K562 (cell line): ENCODE results near the gene CEP20. TPM values are rescaled to one million over a fixed set of nuclear protein-coding genes. Genes with fewer than 3 reads are reported as not detected.

Experiments used
- ATAC-seq: fragments of 200-7000 bp; cut with Tn5 transposase; 3 replicates; pipeline ENCODE4 v1.9.1; 2020; ENCODE audit warnings: moderate library complexity
- BruUV-seq: library from RNA; stranded (reverse); fragments of 400-500 nt; replicated peaks from 2 replicates; lab custom pipeline; 2021; lab: Mats Ljungman, UMichigan
- CTCF ChIA-PET: fragments of 300-600 bp; formaldehyde crosslinking; extraction: SDS; loops from one replicate; lab custom pipeline; 2021; ENCODE audit warnings: low intra/inter-chr PET ratio; lab: Yijun Ruan, JAX
- POLR2A ChIA-PET: fragments of 300-600, 350-650 bp; sonication (Branson Sonifier 250); formaldehyde crosslinking; extraction: SDS; loops from one replicate; lab custom pipeline; 2021; ENCODE audit warnings: antibody characterized with exemption, inconsistent platforms; lab: Yijun Ruan, JAX
- DNase-seq, 4 experiments: peaks; one replicate each; pipeline versions ENCODE4 v3.0.0 to v3.0.0-alpha.2; 2011 to 2018; ENCODE audit warnings: low spot score in 3 of 4, mixed read lengths in 3 of 4; ENCODE audit errors: extremely low read depth in 1 of 4
- FAIRE-seq: peaks from 2 replicates; lab custom pipeline; 2011; peaks lifted over from hg19 to GRCh38; lab: Jason Lieb, UNC
- H2AFZ ChIP-seq: 2 replicates; pipeline ENCODE4 v1.6.0; 2011; ENCODE audit warnings: low read depth, low read length, control low read depth, inconsistent platforms
- H3K27ac ChIP-seq: fragments of 200-600 bp; 3 replicates; pipeline ENCODE4 v1.8.0; 2011; ENCODE audit warnings: low read depth, mild to moderate bottlenecking, control low read depth, inconsistent platforms, low read length, moderate library complexity, mixed read lengths; ENCODE audit errors: extremely low read depth
- H3K27me3 ChIP-seq, 2 experiments: fragments of 300-600 bp in 1 of 2; 2 replicates in 1 of 2; 3 replicates in 1 of 2; pipeline versions ENCODE4 v1.6.0 to v1.8.0; 2011; ENCODE audit warnings: inconsistent platforms in 2 of 2, low read length in 2 of 2, mild to moderate bottlenecking in 1 of 2, mixed read lengths in 1 of 2, moderate library complexity in 1 of 2; ENCODE audit not compliant: control insufficient read depth in 2 of 2, insufficient read depth in 2 of 2
- H3K36me3 ChIP-seq: fragments of 300-600 bp; 3 replicates; pipeline ENCODE4 v1.8.0; 2011; ENCODE audit warnings: mild to moderate bottlenecking, low read length, inconsistent platforms; ENCODE audit not compliant: control insufficient read depth, insufficient read depth
- H3K4me1 ChIP-seq, 2 experiments: fragments of 200-600 bp in 1 of 2; replicated peaks in 1 of 2; 2 replicates in 1 of 2; 3 replicates in 1 of 2; pipeline versions ENCODE4 v1.5.1 to v1.8.0; 2011; ENCODE audit warnings: inconsistent platforms in 2 of 2, low read length in 2 of 2, mild to moderate bottlenecking in 1 of 2, mixed read lengths in 1 of 2, moderate library complexity in 1 of 2; ENCODE audit not compliant: control insufficient read depth in 2 of 2, insufficient read depth in 2 of 2
- H3K4me2 ChIP-seq: 2 replicates; pipeline ENCODE4 v1.6.1; 2011; ENCODE audit warnings: low read length, control low read depth, inconsistent platforms, mixed read lengths; ENCODE audit not compliant: insufficient read depth
- H3K4me3 ChIP-seq: fragments of 200-600 bp; sonication (generic), shearing (Covaris generic); 2 replicates; pipeline ENCODE4 v1.5.1; 2016; ENCODE audit warnings: control low read depth, inconsistent platforms
- H3K79me2 ChIP-seq: fragments of 200-600 bp; 3 replicates; pipeline ENCODE4 v1.8.0; 2011; ENCODE audit warnings: low read length, inconsistent platforms; ENCODE audit not compliant: control insufficient read depth, insufficient read depth
- H3K9ac ChIP-seq, 2 experiments: 2 replicates each; pipeline versions ENCODE4 v1.6.0 to v1.6.1; 2011; ENCODE audit warnings: low read depth in 2 of 2, low read length in 2 of 2, control low read depth in 1 of 2, inconsistent platforms in 1 of 2, mild to moderate bottlenecking in 1 of 2, mixed read lengths in 1 of 2; ENCODE audit not compliant: insufficient read depth in 1 of 2
- H3K9me1 ChIP-seq: one replicate; pipeline ENCODE4 v1.6.0; 2011; ENCODE audit warnings: inconsistent platforms, mild to moderate bottlenecking, low read length, moderate library complexity; ENCODE audit not compliant: control insufficient read depth, insufficient read depth
- H3K9me3 ChIP-seq: replicated peaks from 2 replicates; pipeline ENCODE4 v1.5.1; 2011; ENCODE audit warnings: low read depth, low read length, inconsistent platforms; ENCODE audit not compliant: control insufficient read depth, insufficient read depth
- H4K20me1 ChIP-seq: replicated peaks from 2 replicates; pipeline ENCODE4 v1.6.1; 2011; ENCODE audit warnings: low read length, inconsistent platforms, mixed read lengths; ENCODE audit not compliant: control insufficient read depth, insufficient read depth
- CBX2 ChIP-seq: fragments of 200-600 bp; sonication (generic); IDR thresholded peaks from one replicate; pipeline ENCODE4 v1.6.1; 2012; ENCODE audit warnings: mild to moderate bottlenecking, low read length, inconsistent platforms; ENCODE audit not compliant: insufficient read depth, poor library complexity, severe bottlenecking
- FOXJ2 ChIP-seq: fragments of 200-800 bp; sonication (Bioruptor generic); IDR thresholded peaks from 2 replicates; pipeline ENCODE4 v1.6.1; 2016; ENCODE audit warnings: missing genetic modification characterization, missing compliant biosample characterization
- NCOA6 ChIP-seq: fragments of 450-650 bp; IDR thresholded peaks from 2 replicates; pipeline ENCODE4 v1.6.1; 2017; ENCODE audit warnings: mild to moderate bottlenecking
- NR1H2 ChIP-seq: sonication (generic); formaldehyde crosslinking; IDR thresholded peaks from 2 replicates; pipeline ENCODE4 v1.4.0; 2020; ENCODE audit warnings: mild to moderate bottlenecking, missing genetic modification reagents
- PHF21A ChIP-seq: fragments of 450-650 bp; IDR thresholded peaks from 2 replicates; pipeline ENCODE4 v1.6.1; 2017; ENCODE audit warnings: low read depth, borderline replicate concordance
- RUNX1 ChIP-seq: sonication (generic); IDR thresholded peaks from 2 replicates; pipeline ENCODE4 v1.6.1; 2016; ENCODE audit warnings: antibody characterized with exemption, low read depth
- SRF ChIP-seq, 2 experiments: fragments of 250-450, 450-650 bp in 1 of 2; sonication (Bioruptor Pico) in 1 of 2; sonication (generic) in 1 of 2; formaldehyde crosslinking; IDR thresholded peaks; 2 replicates each; pipeline versions ENCODE4 v1.5.0 to v1.5.1; 2020 to 2022; ENCODE audit warnings: mild to moderate bottlenecking in 1 of 2, missing genetic modification reagents in 1 of 2
- TCFL5 ChIP-seq: fragments of 250-450 bp; sonication (Bioruptor Pico); conservative IDR thresholded peaks from 2 replicates; pipeline ENCODE4 v1.6.1; 2021; ENCODE audit warnings: mild to moderate bottlenecking, moderate library complexity, matching md5 sums
- ZFP30 ChIP-seq: fragments of 250-450 bp; sonication (Bioruptor Pico); IDR thresholded peaks from 2 replicates; pipeline ENCODE4 v1.8.0; 2022; ENCODE audit warnings: moderate library complexity, mild to moderate bottlenecking, inconsistent platforms, borderline replicate concordance
- ZNF77 ChIP-seq: fragments of 250-450 bp; sonication (Bioruptor Pico); IDR thresholded peaks from 2 replicates; pipeline ENCODE4 v1.5.0; 2020
- WGBS: fragments of 100-300 bp; shearing (Covaris generic); methylation state at CpG from one replicate; pipeline ENCODE4 v1.1.6; 2016; ENCODE audit warnings: low coverage, mixed read lengths; ENCODE audit not compliant: insufficient coverage; ENCODE audit errors: missing lambda C conversion rate; 5-methylcytosine and 5-hydroxymethylcytosine counted together
- in situ Hi-C: fragments of 300-500 bp; cut with MboI; formaldehyde crosslinking; loops from 4 replicates; pipeline ENCODE4 v1.15.0; 2018; ENCODE audit warnings: inconsistent platforms, mixed read lengths
- intact Hi-C: fragments of 100-400 bp; cut with micrococcal nuclease; formaldehyde crosslinking; loops from 2 replicates; pipeline ENCODE4 v1.14.2; 2022
- polyA plus RNA-seq, 8 experiments: library from polyadenylated mRNA; depleted of rRNA in 4 of 8; stranded (reverse) in 5 of 8; unstranded in 3 of 8; fragments of >200 nt; fragmentation: Nextera tagmentation in 2 of 8; fragmentation: Illumina TruSeq in 1 of 8; extraction: Ambion mirVana in 2 of 8; extraction: Trizol in 1 of 8; gene quantifications; 2 replicates each; pipeline versions ENCODE4 v1.2.1 to v1.2.3, GENCODE V29; 2011 to 2014; ENCODE audit warnings: inconsistent platforms in 1 of 8, missing spikeins in 1 of 8
- total RNA-seq, 7 experiments: library from RNA; depleted of rRNA in 6 of 7; stranded (reverse); fragments of >200 nt in 6 of 7; fragmentation: Illumina TruSeq in 2 of 7; extraction: Trizol in 2 of 7; gene quantifications; 2 replicates each; pipeline versions ENCODE4 v1.2.1 to v1.2.3, GENCODE V29; 2011 to 2021; ENCODE audit warnings: low replicate concordance in 1 of 7

Gene CEP20
- total and polyA plus RNA-seq, 9 of the 15 experiments (the other 6 are each of a cell fraction or from before 2014, with no cell fraction given), result 41.3 to 150 (median 104) TPM

GRCh38 chr16:15854906-15855703, 33.3 kb downstream of the CEP20 start:
- ChIA-PET POLR2A (no interaction called here), CTCF (no interaction called here)
- no peak for FAIRE-seq
- in situ Hi-C loops, result no loop called here
- TF ChIP-seq SRF (CRISPR knock-in tag; IDR thresholded peaks at IDR 0.05), result peak in 1 of 2 experiments; percentile 38; a peak in 1 of 4 replicates
- TF ChIP-seq ZNF77 (CRISPR knock-in tag), result no peak
- TF ChIP-seq CBX2, result peak; percentile 11
- no peak for DNase-seq
- Histone ChIP-seq H2AFZ (no peak overlapping the region), H3K27ac (no peak overlapping the region), H3K36me3 (no peaks in the 10 kb centered on the region), H3K9me1 (no peaks in the 10 kb centered on the region), H3K9me3 (no peaks in the 10 kb centered on the region), H3K4me2 (no peak overlapping the region), H3K4me1 (peaks cover 0 to 13% of the 10 kb centered on the region in 2 experiments; a peak in 2 of 5 replicates), H4K20me1 (no peaks in the 10 kb centered on the region), H3K9ac (no peak overlapping the region), H3K4me3 (no peak overlapping the region), H3K79me2 (no peaks in the 10 kb centered on the region), H3K27me3 (peaks cover 33 to 61% of the 10 kb centered on the region in 2 experiments)
- no peak for ATAC-seq
- 4% methylated on average over 15 of the region's 15 CpGs for WGBS
- no TSS peak for BruUV-seq
- intact Hi-C loops, result no loop called here

- ChIA-PET POLR2A (no interaction called here), CTCF (no interaction called here)
- H3K9me1 ChIP-seq, result no peaks in the 10 kb centered on the region
- 6% methylated on average over 3 of the region's 3 CpGs for WGBS
- TF ChIP-seq RUNX1 (no peak), ZFP30 (CRISPR knock-in tag) (no peak), PHF21A (no peak), TCFL5 (CRISPR knock-in tag) (no peak), FOXJ2 (tag) (no peak), NCOA6 (no peak), NR1H2 (CRISPR knock-in tag) (no peak)
- no peaks in the 10 kb centered on the region for H3K36me3 ChIP-seq
- no peak overlapping the region for H3K4me3 ChIP-seq
- FAIRE-seq, result no peak
- no peak for ATAC-seq
- H3K4me1 ChIP-seq, result peaks cover 0 to 13% of the 10 kb centered on the region in 2 experiments; a peak in 2 of 5 replicates
- H3K4me2 ChIP-seq, result no peak overlapping the region
- no peaks in the 10 kb centered on the region for H4K20me1 ChIP-seq
- no peaks in the 10 kb centered on the region for H3K9me3 ChIP-seq
- peaks cover 36 to 63% of the 10 kb centered on the region in 2 experiments for H3K27me3 ChIP-seq
- H2AFZ ChIP-seq, result no peak overlapping the region
- no peak overlapping the region for H3K9ac ChIP-seq
- DNase-seq, result no peak
- no peak overlapping the region for H3K27ac ChIP-seq
- intact Hi-C loops (no loop called here), in situ Hi-C loops (no loop called here)
- no TSS peak for BruUV-seq
- no peaks in the 10 kb centered on the region for H3K79me2 ChIP-seq
These were observed 34.3 kb downstream of the CEP20 start for GRCh38 chr16:15854061-15854460.
